Adipose tissue (tissue), 3 donors: ENCODE results near the gene GTF2E1. TPM values are rescaled to one million over a fixed set of nuclear protein-coding genes. Genes with fewer than 3 reads are reported as not detected.

ENCODE experiments used
- polyA plus RNA-seq, 3 donors: library from polyadenylated mRNA; stranded (reverse); fragments of 200-250 nt; gene quantifications; one replicate each; pipeline ENCODE4 v1.2.3, GENCODE V29; 2013
- donor health status: healthy with polysubstance abuse.
- donor health status: Bipolar disorder and iron deficiency.
- donor health status: healthy.

Gene GTF2E1
- polyA plus RNA-seq, 3 donors = 3.0 to 5.6 (median 3.1) TPM

Other genes with a start within 250 kb of the GTF2E1 start
- gene NDUFB4, start 146.4 kb upstream of the GTF2E1 start, polyA plus RNA-seq = 100 to 1,000 TPM; 111 to 186 (median 169) TPM
- gene HGD, start 60.5 kb upstream of the GTF2E1 start, polyA plus RNA-seq = 10 to 100 TPM in 1 of 3 donors, 1 to 10 TPM in 2; 1.2 to 44.6 (median 1.9) TPM
- 10 to 100 TPM in 2 of 3 donors, 1 to 10 TPM in 1; 6.3 to 13.4 (median 13.2) TPM for gene RABL3, start 228 bp upstream of the GTF2E1 start, polyA plus RNA-seq
- under 1 TPM in 1 of 3 donors, not detected in 2; 0.13 TPM for gene STXBP5L, start 165.5 kb downstream of the GTF2E1 start, polyA plus RNA-seq